Measurements from ENCODE around the gene RPL36A. TPM values are rescaled to one million over a fixed set of nuclear protein-coding genes. Genes with fewer than 3 reads are reported as not detected.

RPL36A gene
- total and polyA plus RNA-seq, 9 of the 15 experiments (the other 6 are each of a cell fraction or from before 2014, with no cell fraction given) = 412 to 4,539 (median 3,209) TPM

GRCh38 chrX:101390664-101391525, at the start of gene RPL36A (continued):
- peak; percentile 36; the same call in 1 of the 2 replicates for TF ChIP-seq CEBPG (CRISPR knock-in tag; IDR thresholded peaks at IDR 0.05)
- TF ChIP-seq CEBPG (tag; conservative IDR thresholded peaks at IDR 0.05 in 1 of 2, IDR thresholded peaks at IDR 0.05 in 1 of 2) = peak in 1 of 2 experiments; percentile 30; a peak in 1 of 4 replicates
- peak; percentile 97 for TF ChIP-seq POLR2H (tag; IDR thresholded peaks at IDR 0.05; ENCODE audit: low read depth)
- no peak for TF ChIP-seq ARHGAP35 (IDR thresholded peaks at IDR 0.05; ENCODE audit: partially characterized antibody)
- peak; percentile 93 for TF ChIP-seq GTF2E2 (tag; IDR thresholded peaks at IDR 0.05)
- TF ChIP-seq, protein P1, sequence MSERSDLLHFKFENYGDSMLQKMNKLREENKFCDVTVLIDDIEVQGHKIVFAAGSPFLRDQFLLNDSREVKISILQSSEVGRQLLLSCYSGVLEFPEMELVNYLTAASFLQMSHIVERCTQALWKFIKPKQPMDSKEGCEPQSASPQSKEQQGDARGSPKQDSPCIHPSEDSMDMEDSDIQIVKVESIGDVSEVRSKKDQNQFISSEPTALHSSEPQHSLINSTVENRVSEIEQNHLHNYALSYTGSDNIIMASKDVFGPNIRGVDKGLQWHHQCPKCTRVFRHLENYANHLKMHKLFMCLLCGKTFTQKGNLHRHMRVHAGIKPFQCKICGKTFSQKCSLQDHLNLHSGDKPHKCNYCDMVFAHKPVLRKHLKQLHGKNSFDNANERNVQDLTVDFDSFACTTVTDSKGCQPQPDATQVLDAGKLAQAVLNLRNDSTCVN (CRISPR knock-in tag; IDR thresholded peaks at IDR 0.05) = no peak
- TF ChIP-seq CUX1 (CRISPR knock-in tag; IDR thresholded peaks at IDR 0.05) = no peak
- no peak for TF ChIP-seq ZBTB17 (CRISPR knock-in tag; IDR thresholded peaks at IDR 0.05)
- peak; percentile 94 for TF ChIP-seq POLR2G (IDR thresholded peaks at IDR 0.05; ENCODE audit: low read depth, low read length)
- TF ChIP-seq SRF (CRISPR knock-in tag; IDR thresholded peaks at IDR 0.05) = peak; percentile 31 to 54; a peak in 1 of 4 replicates
- TF ChIP-seq ARID1B (IDR thresholded peaks at IDR 0.05) = no peak; the same call in 1 of the 2 replicates
- peak in 1 of 2 experiments; percentile 40; a peak in 1 of 4 replicates for TF ChIP-seq KDM4B (IDR thresholded peaks at IDR 0.05; ENCODE audit: borderline replicate concordance in 2 of 2, low read depth in 1 of 2)
- 0 out of 2 replicates have a peak, but pooled peaks have one; percentile 13 for TF ChIP-seq MEF2D (tag; conservative IDR thresholded peaks at IDR 0.05; ENCODE audit: low read depth)
- TF ChIP-seq ZNF830 (CRISPR knock-in tag; IDR thresholded peaks at IDR 0.05) = 0 out of 2 replicates have a peak, but pooled peaks have one; percentile 39
- peak; percentile 87 for TF ChIP-seq RBBP5 (IDR thresholded peaks at IDR 0.05; ENCODE audit: borderline replicate concordance, insufficient read depth, low read length, poor library complexity, severe bottlenecking)
- TF ChIP-seq TCFL5 (CRISPR knock-in tag; conservative IDR thresholded peaks at IDR 0.05) = no peak
- TF ChIP-seq JUND (IDR thresholded peaks at IDR 0.05; ENCODE audit: borderline replicate concordance, low read depth, low read length) = peak; percentile 64; the same call in 1 of the 2 replicates
- 0 out of 3 replicates have a peak, but pooled peaks have one; percentile 17 for TF ChIP-seq JUND (tag; IDR thresholded peaks at IDR 0.05; ENCODE audit: borderline replicate concordance, low read depth, low read length)
- no peak for TF ChIP-seq ZNF561 (CRISPR knock-in tag; conservative IDR thresholded peaks at IDR 0.05)
- peak; percentile 26; the same call in 1 of the 2 replicates for TF ChIP-seq MEF2A (IDR thresholded peaks at IDR 0.05; ENCODE audit: control insufficient read depth, low read depth, low read length)

Measured in K562 (cell line).